Lower leg skin (tissue), 3 donors: ENCODE data around the gene NFIX.

ENCODE experiments used
- CTCF ChIP-seq, 3 donors: fragments of 450-650 bp; IDR thresholded peaks; one replicate each; pipeline ENCODE4 v1.5.1; 2016; ENCODE audit warnings: antibody characterized with exemption in 3 of 3, mild to moderate bottlenecking in 3 of 3, moderate library complexity in 2 of 3
- POLR2A ChIP-seq, 2 donors: fragments of 450-650 bp; IDR thresholded peaks; one replicate each; pipeline ENCODE4 v1.6.1; 2016 to 2017; ENCODE audit warnings: antibody characterized with exemption in 2 of 2, mild to moderate bottlenecking in 1 of 2, moderate library complexity in 1 of 2

GRCh38 chr19:12983091-12983490 lies 12.2 kb upstream of the NFIX start:
- no peak for TF ChIP-seq CTCF (IDR thresholded peaks at IDR 0.05)
- no peak for TF ChIP-seq POLR2A (IDR thresholded peaks at IDR 0.05)
